ENCODE measurements around the gene FTCD. TPM values are rescaled to one million over a fixed set of nuclear protein-coding genes. Genes with fewer than 3 reads are reported as not detected.

Gene FTCD
- total RNA-seq, 2 experiments from 2014 or later, result 0.06 to 1.1 TPM

- Histone ChIP-seq H3K4me1 (ENCODE audit: insufficient read depth, low read length, poor library complexity, severe bottlenecking) (no peaks in the 10 kb centered on the region), H2AFZ (ENCODE audit: low read length) (no peak overlapping the region), H3K9me2 (ENCODE audit: insufficient read depth, low read length) (no peaks in the 10 kb centered on the region), H3K4me2 (ENCODE audit: low read length) (no peak overlapping the region), H4K20me1 (ENCODE audit: insufficient read depth, low read length) (no peaks in the 10 kb centered on the region), H3K4me3 (ENCODE audit: low read depth, low read length, poor library complexity, severe bottlenecking) (no peak overlapping the region), H3K9me3 (ENCODE audit: low read length) (peaks cover 3% of the 10 kb centered on the region; the same call in 1 of the 2 replicates), H3K27ac (ENCODE audit: low read depth, low read length, poor library complexity, severe bottlenecking) (no peak overlapping the region), H3K79me2 (ENCODE audit: insufficient read depth, low read depth, low read length) (no peaks in the 10 kb centered on the region), H3K36me3 (ENCODE audit: insufficient read depth, low read length) (no peaks in the 10 kb centered on the region)
- no peak for DNase-seq (ENCODE audit: low spot score)
- TF ChIP-seq EZH2phosphoT487 (IDR thresholded peaks at IDR 0.05; ENCODE audit: borderline replicate concordance, low read depth, low read length), result no peak
- BruUV-seq (replicated peaks), result no TSS peak
- CTCF ChIA-PET (ENCODE audit: unreplicated experiment), result no interaction called here
- POLR2A ChIA-PET, result no interaction called here
- intact Hi-C loops (cut with micrococcal nuclease; ENCODE audit: unreplicated experiment), result no loop called here
These were observed 3.4 kb upstream of the FTCD start for GRCh38 chr21:46158666-46159300.

- no peak overlapping the region for H3K4me2 ChIP-seq (ENCODE audit: low read length)
- ChIA-PET POLR2A (no interaction called here), CTCF (ENCODE audit: unreplicated experiment) (no interaction called here)
- TF ChIP-seq EZH2phosphoT487 (IDR thresholded peaks at IDR 0.05; ENCODE audit: borderline replicate concordance, low read depth, low read length) (no peak), CTCF (conservative IDR thresholded peaks at IDR 0.05; ENCODE audit: low read length) (no peak)
- H3K9me2 ChIP-seq (ENCODE audit: insufficient read depth, low read length), result no peaks in the 10 kb centered on the region
- intact Hi-C loops (cut with micrococcal nuclease; ENCODE audit: unreplicated experiment), result no loop called here
- no peaks in the 10 kb centered on the region for H4K20me1 ChIP-seq (ENCODE audit: insufficient read depth, low read length)
- no peaks in the 10 kb centered on the region for H3K4me1 ChIP-seq (ENCODE audit: insufficient read depth, low read length, poor library complexity, severe bottlenecking)
- no peaks in the 10 kb centered on the region for H3K36me3 ChIP-seq (ENCODE audit: insufficient read depth, low read length)
- no peak overlapping the region for H3K4me3 ChIP-seq (ENCODE audit: low read depth, low read length, poor library complexity, severe bottlenecking)
- H3K27ac ChIP-seq (ENCODE audit: low read depth, low read length, poor library complexity, severe bottlenecking), result no peak overlapping the region
- peaks cover 3% of the 10 kb centered on the region; the same call in 1 of the 2 replicates for H3K9me3 ChIP-seq (ENCODE audit: low read length)
- BruUV-seq (replicated peaks), result no TSS peak
- H2AFZ ChIP-seq (ENCODE audit: low read length), result no peak overlapping the region
- H3K79me2 ChIP-seq (ENCODE audit: insufficient read depth, low read depth, low read length), result no peaks in the 10 kb centered on the region
- no peak for DNase-seq (ENCODE audit: low spot score)
These were observed 2.6 kb upstream of the FTCD start for GRCh38 chr21:46157987-46158451.

- no peak overlapping the region for H3K27ac ChIP-seq (ENCODE audit: low read depth, low read length, poor library complexity, severe bottlenecking)
- no peak overlapping the region for H3K4me3 ChIP-seq (ENCODE audit: low read depth, low read length, poor library complexity, severe bottlenecking)
- H3K4me1 ChIP-seq (ENCODE audit: insufficient read depth, low read length, poor library complexity, severe bottlenecking), result no peaks in the 10 kb centered on the region
- ChIA-PET CTCF (ENCODE audit: unreplicated experiment) (no interaction called here), POLR2A (no interaction called here)
- H3K4me2 ChIP-seq (ENCODE audit: low read length), result no peak overlapping the region
- DNase-seq (ENCODE audit: low spot score), result no peak
- H3K9me2 ChIP-seq (ENCODE audit: insufficient read depth, low read length), result no peaks in the 10 kb centered on the region
- BruUV-seq (replicated peaks), result no TSS peak
- intact Hi-C loops (cut with micrococcal nuclease; ENCODE audit: unreplicated experiment), result no loop called here
- H4K20me1 ChIP-seq (ENCODE audit: insufficient read depth, low read length), result no peaks in the 10 kb centered on the region
- H3K9me3 ChIP-seq (ENCODE audit: low read length), result peaks cover 3% of the 10 kb centered on the region; the same call in 1 of the 2 replicates
- H3K36me3 ChIP-seq (ENCODE audit: insufficient read depth, low read length), result no peaks in the 10 kb centered on the region
- TF ChIP-seq CTCF (conservative IDR thresholded peaks at IDR 0.05; ENCODE audit: low read length) (no peak), EZH2phosphoT487 (IDR thresholded peaks at IDR 0.05; ENCODE audit: borderline replicate concordance, low read depth, low read length) (no peak)
- H3K79me2 ChIP-seq (ENCODE audit: insufficient read depth, low read depth, low read length), result no peaks in the 10 kb centered on the region
- no peak overlapping the region for H2AFZ ChIP-seq (ENCODE audit: low read length)
These were observed 2.1 kb upstream of the FTCD start for GRCh38 chr21:46157396-46157986.
